ENCODE measurements around the gene NACC2.

NACC2 gene, protein sequence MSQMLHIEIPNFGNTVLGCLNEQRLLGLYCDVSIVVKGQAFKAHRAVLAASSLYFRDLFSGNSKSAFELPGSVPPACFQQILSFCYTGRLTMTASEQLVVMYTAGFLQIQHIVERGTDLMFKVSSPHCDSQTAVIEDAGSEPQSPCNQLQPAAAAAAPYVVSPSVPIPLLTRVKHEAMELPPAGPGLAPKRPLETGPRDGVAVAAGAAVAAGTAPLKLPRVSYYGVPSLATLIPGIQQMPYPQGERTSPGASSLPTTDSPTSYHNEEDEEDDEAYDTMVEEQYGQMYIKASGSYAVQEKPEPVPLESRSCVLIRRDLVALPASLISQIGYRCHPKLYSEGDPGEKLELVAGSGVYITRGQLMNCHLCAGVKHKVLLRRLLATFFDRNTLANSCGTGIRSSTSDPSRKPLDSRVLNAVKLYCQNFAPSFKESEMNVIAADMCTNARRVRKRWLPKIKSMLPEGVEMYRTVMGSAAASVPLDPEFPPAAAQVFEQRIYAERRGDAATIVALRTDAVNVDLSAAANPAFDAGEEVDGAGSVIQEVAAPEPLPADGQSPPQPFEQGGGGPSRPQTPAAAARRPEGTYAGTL

DNA sequence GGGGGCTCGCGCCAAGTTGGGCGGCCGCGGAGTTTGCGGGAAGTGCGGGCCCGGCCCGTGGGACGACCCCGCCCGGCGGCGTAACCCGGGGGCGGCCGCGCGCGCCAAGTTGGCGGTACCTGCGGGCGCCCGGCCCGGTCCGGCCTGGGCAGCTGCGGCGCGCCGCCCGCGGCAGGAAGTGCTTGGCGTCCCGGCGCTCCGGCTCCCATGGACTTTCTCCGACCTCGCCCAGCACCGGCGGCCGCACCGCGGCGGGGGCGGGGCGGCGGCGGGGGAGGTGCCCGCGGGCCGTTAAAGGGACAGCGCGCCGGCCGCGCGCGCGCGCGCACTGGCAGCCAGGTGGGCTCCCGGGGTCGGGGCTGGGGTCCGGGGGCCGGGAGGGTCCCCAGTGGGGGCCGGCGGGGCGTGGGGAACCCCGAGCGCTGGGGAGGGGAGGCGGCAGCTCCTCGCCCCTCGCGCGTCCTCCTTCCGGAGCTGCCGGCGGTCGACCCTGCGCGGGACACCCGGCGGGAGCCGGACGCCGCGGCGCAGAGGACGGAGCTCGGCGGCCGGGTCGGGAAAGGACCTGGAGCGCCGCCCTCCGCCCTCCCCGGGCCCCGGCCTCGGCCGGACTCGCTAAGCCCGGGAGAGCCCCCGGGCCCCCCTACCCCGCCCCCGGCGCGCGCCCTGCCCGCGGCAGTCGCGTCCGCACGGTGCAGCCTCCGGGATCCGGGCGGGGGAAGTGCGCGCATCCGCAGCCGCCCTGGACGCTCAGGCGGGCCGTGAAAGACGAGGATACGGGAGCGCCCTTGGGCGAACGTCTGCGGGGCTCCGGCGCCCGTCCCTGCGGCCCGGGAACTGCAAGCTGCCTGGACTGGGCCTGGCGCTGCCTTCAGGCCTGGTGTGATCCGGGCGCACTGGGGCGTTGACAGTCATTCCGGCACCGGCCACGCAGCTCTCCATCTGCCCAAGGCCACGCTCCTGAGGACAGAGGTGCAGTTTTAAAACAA is at the start of gene NACC2:
Gene NACC2 (minus strand): TSS at position 220 of the 989 bp plus-strand sequence. CDS start 44,768 bp downstream, outside the sequence.
- peak; percentile 43 for DNase-seq

DNA sequence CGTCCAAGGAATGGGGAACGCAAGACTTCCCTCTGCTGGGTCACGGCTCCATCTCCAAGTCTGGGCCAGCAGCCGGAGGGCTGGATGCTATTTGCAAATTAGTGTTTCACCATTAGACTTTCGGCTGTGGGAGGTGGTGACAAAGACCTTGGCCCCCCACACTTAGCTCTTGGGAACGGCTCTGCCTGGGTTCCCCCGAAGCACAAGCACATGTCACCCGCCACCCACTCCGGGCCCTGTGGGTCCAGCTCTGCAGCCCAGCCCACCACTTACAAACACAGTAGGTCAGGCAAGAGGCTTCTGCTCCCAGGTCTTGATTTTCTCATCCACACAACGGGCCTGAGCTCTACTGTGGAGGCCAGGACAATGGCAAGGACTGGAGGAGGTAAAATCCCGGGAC is 49.4 kb upstream of the NACC2 start:
- DNase-seq = no peak

DNA sequence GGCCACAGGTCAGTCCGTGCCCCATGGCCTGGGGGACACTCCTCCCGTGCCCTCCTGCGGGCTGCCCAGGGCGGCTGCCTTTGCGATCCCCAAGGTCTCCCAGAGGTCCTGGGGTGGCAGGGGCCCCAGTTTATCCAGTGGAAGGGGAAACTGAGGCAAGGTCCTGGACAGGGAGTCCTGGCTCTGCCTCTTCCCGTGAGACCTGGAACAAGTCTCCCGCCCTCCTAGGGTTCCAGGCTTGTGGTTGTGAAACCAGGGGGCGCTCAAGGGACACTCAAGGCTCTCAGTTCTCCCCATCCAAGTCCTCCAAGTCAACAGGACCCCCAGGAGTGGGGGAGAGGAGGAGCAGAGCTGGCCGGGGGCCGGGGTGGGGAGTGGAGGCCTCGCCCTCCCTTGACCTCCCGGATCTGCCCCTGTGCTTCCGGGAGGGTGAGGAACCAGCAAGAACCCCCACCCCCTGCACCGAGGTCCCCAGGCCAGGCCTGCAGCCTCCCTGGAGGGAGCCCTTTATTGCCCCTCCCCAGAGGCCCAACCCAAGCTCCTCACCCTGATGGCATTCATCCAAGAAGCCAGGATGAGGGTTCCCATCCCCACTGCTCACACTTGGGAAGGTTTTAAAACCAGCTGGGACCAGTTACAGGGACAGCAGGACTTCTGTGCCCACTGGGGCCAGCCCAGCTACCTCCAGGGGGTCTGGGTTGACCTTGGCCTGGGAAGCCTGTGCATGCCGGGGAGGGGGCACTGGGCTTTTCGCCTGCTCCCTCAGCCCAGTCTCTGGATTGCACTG is 48.3 kb upstream of the NACC2 start:
- DNase-seq = no peak

DNA sequence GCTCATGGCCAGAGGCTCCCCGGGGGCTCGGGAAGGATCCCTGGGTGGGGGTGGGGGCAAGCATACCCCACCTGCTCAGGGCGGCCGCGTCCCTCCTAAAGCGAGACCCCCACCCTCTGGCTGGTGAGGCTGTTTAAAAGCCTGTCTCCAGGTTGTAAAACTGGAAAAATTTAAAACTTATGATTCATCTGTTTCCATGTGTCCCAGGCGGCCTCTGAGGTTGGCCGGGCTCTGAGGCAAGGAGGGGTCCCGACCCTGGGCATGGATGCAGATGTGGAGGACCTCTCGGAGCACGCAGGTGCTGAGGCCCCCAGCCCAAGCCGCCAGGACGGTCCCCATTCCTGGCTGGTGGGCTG is 47.7 kb upstream of the NACC2 start:
- no peak for DNase-seq

DNA sequence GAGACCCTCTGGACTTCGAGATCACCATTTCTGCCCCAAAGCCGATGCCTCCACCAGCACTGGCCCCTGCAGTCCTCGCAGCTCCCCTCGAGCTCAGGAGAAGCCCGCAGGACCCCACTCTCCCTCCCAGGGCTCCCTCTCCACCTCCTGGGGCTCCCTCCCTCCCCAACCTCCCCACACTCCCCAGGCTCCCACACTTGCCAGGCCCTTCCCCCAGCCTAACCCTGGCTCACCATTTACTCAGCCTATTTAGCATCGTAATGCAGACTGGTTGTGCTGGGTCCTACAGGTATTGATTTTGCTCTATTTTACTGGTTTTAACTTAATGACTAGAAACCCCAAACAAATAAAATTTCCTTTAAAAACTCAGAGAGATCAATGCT is 47.3 kb upstream of the NACC2 start:
- no peak for DNase-seq

DNA sequence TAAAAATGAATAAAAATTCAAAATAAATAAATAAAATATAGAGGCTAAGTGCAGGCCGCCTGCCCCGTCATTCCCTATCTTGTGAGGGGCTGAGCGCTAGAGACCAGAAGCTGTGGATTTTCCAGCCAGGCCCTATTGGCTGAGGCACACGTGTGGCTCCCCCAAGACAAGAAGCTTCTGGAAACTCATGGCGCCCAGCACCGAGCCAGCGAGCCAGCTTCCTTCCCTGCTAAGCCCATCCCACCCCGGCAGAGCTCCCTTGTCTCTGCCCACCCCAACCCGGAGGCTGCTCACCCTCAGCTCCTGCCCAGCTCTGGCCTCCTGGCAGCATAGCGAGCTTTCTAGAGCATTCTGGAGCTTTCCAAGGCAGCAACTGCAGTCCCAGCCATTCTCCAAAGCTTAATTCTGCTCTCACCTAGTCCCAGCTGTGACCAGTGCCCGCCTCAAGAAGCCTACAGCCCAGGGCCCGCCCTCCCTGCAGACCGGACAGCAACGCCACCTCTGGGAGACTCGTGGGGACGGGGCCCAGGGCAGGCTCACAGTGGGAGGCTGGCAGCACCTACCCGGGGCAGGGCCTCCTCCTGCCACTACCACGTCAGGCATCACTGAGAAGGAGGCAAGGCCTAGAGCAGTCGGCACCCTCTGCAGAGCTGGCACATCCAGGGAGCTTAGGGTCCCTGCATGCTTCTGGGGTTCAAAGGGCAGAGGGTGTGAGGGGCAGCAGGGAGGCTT is 46.8 kb upstream of the NACC2 start:
- no peak for DNase-seq

DNA sequence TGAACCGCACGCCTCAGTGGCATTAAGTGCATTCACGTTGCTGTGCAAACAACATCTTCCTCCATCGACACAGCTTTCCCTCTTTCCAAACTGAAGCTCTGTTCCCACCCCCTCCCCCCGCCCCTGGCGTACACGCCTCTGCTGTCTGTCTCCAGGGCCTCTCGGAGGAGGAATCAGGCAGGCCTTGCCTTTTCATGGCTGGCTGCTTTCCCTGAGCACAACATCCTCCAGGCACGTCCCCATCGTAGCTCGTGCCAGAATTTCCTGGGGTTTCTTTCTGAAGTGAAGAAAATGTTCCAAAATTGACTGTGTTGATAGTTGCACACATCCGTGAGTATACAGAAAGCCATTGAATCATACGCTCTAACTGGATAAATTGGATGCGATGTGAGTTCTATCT is 45.9 kb upstream of the NACC2 start:
- DNase-seq = no peak

DNA sequence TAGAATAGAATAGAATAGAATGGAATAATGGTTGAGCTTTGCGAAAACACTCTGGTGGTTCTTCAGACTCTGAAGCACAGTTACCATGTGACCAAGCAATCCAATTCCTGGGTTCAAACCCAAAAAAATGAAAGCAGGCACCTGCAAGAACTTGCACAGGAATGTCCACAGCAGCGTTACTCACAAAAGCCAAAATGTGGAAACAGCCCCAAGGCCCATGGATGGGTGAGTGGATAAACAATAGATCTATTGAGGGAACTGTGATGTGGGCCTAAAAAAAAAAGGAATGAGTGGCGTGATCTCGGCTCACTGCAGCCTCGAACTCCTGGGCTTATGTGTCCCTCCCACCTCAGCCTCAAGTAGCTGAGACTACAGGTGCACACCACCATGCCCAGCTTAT is 45.0 kb upstream of the NACC2 start:
- no peak for DNase-seq

DNA sequence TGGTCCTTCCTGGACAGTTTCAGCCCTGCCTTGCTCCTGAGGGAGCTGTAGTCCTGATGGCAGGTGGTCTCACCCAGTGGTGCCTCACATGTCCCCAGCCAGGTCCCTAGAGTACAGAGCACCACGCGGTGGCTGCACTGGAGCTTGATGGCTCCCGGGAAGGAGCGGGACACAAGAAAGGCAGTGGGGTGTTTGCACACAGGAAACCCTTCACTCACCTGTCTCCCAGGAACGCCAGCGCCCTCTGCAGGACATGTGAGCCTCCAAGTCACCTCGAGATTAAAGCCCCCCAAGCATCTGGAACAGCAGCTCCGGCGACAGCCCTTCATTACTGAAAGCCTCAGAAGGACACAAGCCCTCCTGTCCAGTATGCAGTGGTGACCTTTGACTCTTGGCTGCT is 43.5 kb upstream of the NACC2 start:
- peak; percentile 25 for DNase-seq

DNA sequence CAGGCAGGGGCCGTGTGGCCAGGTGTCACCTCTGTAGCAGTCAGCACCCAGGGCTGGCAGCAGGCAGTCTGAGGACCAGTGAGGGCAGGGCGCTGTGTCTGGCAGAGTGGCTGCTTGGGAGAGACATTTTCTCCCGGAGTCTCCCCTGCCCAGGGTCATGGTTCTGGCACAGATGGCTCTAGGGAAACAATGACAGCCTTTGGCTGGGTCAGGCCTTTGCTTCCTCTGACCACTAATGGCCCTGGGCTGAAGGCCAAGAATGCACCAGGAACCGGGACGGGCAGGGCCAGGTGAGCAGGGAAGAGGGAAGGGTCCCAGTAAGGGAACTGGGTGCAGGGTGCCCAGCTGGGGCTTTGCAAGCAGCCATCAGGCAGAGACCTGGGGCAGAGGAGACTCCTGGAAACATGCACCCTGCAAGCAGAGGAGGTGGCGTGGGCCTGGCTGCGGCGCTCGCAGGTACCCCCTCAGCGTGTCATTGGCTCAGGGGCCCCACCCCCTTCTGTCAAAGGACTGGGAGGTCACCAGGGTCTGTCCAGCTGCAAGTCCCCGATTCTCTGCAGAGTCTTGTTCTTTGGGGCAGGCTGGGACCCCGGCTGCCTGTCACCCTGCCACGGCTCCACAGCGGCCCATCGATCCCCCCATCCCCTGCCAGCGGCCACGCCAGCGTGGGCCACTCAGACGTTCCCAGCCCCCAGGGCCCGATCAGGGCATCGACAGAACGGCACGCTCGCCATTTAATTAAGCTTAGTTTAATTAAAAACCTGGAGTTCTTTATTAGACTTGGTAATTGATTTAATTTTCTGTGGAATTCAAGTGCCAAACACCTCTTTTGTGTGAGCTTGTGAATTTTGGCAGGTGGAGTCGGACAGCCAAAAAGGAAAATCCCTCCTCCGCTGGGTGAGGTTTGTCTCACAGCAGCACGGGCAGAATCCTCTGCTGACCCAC is 42.5 kb upstream of the NACC2 start:
- no peak for DNase-seq

DNA sequence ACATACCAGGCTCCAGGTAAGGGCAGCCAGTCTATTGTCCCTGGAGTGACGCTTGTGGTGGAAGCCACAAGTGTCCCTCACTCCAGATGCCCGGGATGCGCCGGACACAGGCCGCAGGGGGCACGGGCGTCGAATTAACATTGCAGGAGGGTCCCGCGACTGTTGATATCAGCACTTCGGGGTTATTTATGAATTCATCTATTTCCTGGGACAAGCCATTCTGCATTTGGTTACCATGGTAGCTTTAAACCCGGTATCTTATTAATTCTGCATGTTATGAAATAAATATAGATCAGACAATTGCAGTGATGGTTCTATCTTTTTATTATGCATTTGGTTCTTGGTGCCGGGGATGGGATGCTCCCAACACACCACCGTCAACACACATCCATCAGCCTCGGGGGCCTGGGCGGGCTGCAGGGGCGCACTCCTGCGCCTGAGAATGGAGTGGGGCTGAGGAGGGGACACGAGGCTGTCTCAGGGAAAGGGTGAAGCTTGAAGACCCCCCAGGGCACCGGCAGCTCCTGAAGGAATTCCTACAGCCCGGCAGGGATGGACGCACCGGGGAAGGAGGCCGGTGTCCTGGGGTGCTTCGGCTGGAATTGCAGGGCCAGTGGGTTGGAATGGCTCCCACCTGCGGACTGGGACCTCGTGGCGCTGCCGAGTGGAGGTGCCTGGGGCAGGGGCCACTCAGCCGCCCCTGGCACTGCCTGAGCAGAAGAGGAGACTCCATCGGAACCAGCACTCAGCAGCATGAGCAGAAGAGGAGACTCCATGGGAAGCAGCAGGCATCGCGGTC is 41.2 kb upstream of the NACC2 start:
- DNase-seq = no peak

DNA sequence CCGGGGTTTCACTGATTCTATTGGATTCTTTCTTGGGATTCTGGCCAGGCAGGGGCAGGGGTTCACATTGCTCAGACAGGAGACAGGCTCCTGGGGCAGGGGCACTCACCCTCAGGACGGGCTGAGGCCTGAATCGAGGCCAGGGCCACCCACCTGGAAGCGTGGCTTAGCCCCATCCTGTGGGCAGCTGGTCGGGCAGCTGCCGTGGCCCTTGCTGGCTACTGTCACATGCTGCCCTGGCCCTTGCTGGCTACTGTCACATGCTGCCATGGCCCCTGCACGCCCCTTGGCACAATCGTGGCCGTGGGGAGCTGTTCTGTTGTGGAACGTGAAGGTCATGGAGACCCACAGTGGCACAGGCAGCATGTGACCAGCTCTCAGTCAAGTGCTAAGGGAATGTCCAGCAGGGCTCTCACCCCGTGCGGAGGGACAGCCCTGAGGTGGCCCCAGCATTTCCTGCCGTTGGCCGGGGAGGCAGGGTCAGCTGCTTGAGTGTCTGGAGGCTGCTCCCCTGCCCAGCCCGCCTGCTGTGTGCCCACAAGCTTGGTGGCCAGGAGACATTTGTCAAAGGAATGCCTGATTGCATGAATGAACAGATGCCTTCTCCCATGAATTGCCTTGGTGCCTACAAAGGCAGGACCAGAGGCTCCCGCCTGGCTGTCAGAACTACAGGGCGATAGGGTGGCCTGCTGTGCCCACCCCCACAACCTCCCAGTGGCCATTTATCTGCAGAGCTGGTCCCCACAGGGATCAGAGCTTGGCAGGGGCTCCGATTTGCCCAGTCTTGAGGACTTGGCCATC is 40.4 kb upstream of the NACC2 start:
- DNase-seq = no peak

DNA sequence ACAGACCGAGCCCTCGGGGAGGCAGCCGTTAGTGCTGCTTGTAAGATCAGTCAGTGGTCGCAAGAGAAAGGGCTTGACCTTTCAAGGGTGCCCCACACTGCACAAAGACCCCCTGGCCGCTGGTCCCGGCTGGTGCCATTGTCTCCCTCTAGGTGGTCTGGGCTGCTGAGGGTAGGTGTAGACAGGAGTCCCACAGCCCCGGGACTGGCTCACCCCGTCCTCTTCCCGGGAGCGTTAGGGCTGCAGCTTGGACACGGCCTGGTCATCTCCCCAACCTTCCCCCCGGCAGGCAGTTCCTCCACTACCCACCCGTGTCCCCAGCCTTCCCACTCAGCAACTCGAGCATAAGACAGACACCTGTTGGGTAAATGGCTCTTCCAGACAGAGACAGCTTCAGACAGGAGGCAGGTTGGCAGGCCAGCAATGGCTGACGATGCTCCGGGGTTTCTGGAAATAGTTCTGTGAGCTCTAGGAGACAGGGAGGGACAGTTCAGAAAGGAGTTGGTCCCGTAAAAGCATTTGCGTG is 38.9 kb upstream of the NACC2 start:
- DNase-seq = no peak

DNA sequence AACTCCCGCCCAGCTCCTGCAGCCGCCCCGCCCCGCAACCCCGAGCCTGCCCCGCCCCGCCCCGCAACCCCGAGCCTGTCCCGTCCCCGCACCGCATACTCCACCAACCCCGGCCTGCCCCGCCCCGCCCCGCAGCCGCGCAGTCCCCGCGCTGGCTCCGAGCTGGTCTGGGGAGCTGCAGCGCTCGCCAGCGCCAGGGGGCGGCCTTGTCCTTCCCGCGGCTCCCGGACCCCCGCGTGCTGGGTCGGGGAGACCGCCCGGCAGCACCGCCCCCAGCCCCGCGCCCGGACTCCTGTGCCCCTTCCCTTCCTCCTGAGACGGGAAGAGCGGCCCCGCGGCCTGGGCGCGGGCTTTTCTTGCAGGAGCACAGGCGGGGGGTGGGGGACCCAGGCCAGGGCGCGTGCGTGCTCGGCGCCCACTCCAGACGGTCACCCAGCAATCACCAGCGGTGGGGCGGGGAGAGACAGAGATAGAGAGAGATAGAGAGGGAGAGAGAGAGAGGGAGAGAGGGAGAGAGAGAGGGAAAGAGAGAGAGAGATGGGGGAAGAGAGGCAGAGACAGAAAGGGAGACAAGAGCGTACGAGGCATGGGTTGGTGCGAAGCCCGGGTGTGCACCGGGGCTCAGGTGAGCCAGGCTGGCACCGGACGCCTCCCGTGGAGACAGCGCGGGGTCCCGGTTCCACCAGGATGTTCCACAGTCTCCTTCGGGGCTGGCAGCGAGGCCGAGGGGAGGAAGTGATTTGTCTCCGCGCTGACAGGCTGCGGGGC is 38.3 kb upstream of the NACC2 start:
- DNase-seq = peak; percentile 34

DNA sequence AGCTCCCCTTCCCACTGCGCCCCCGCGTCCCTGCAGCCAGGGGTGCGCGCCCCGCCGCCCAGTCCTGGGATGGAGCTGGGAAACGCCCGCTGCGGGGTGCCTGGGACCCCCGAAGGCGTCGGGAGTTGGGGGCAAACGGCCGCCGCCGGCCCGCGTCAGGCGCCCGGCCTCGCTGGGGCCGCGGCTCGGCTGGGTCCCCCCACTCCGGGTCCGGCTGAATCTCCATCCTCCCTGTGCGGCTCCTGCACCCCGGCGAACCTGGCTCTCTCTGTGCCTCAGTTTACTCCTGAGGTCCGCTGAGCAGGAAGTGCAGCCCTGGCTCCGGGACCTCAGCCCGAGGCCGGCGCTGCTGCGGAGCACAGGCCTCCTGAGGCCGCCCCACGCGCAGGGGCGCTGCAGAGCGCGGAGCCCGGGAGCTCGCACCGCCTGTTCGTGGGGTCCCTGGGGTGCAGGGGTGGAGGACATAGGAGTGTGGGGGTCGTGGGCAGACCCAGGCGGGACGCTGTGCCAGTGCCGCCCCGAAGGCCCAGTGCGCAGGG is 37.5 kb upstream of the NACC2 start:
- no peak for DNase-seq

DNA sequence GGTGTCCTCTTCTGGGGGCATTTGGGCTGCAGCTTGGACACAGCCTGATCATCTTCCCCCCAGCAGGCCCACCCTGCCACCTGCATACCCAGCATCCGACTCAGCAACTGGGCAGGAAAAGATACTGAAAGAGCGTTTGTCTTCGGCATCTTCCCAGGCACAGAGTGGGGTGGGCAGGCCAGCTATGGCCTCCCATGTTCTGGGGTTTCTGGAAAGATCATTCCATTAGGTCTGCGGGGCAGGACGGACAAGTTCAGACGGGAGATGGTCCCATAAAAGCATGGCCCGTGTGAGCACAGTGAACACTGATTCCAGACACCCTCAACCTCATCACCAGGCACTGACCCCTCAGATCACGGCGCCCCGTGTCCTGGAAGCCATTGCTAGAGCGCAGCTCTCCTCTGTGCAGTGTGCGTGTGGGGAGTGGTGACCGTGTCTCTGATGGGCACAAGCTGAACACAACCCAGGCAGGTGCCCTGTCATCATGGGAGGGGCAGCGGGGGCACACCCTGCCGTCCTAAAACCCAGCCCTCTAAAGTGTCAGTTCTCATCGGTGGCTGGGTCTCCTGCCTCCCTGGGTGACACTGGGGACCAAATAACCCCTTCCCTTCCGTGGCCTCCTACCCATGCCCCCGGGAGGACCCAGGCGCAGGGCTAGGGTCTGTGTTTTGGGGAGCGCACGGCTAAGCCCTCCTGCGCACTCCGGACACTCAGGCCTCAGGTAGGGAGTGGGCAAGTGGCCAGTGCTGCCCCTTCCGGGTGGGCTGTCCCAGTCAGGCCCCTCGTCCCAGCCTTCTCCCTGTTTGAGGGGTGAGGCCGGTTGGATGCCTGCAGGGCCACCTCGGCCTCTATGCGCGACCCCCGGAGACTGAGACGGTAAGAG is 36.8 kb upstream of the NACC2 start:
- no peak for DNase-seq

DNA sequence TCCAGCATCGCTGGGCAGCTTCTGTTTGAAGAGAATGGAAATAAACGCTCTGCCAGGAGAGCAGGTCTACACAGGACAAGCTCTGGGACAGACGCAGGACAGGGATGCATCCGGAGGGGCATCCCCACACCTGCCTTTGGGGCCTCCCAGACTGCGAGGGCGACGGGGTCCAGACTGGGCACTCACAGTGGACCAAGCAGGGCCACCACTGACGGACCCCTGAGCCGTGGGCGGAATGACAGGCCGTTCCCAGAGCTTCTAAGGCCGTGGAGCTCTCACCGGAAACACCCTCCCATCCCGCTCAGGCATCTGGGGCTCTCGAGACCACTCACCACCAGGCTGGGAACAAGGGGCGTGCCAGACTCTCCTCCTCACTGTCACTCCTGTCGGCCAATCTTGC is 34.1 kb upstream of the NACC2 start:
- no peak for DNase-seq

Data from activated naive CD4-positive, alpha-beta T cell treated with Interleukin-2 at 50 U/mL for 16 hours (primary cell).